GM21515 (cell line): ENCODE data around the gene LTBP1.
"Not testable (repeated sequence)": the region's sequence is repeated elsewhere in the genome, so short reads cannot be mapped to it uniquely, and the experiment has no call there.

Experiments used
- ATAC-seq: cut with Tn5 transposase; IDR thresholded peaks from one replicate; pipeline ENCODE4 v1.9.1; 2021; ENCODE audit not compliant: unreplicated experiment

The LTBP1 gene

GRCh38 chr2:33441235-33441810 is 494.6 kb downstream of the LTBP1 start:
- peak; percentile 73 for ATAC-seq

DNA sequence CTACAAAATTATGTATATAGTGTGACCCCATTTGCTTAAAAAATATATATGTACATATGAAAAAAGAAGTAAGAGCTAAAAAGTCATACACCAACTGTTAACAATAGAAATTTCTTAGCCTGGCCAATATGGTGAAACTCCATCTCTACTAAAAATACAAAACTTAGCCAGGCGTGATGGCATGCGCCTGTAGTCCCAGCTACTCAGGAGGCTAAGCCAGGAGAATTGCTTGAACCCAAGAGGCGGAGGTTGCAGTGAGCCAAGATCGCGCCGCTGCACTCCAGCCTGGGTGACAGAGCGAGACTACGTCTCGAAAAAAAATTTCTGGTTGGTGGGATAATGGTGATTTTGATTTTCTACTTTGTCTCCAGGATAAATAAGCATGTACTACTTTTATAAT is 495.3 kb downstream of the LTBP1 start:
- ATAC-seq = not testable (repeated sequence)

DNA sequence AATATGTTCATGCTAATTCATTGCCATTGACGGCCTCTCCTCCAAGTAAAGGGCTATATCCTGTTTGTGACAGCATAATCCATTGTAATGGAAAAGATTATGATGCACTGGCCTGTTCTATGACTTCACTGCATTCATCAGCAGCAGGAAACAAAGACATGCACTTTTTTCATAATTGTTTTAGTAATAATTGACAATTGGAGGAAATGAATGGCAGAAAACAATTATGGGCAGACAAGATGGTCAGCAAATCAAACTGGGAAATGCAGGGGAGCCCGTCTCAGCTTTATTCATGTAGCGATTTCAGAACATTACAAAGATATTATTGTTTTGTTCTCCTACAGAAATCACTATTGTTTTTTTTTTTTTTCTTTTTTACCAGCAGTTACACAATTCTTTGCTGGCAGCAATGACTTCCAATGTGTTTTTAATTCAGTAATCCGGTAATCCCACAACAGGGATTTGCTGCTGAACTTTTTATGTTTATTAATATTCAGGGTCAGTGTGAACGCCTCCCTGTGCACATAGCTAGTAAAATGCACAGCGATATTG is 495.9 kb downstream of the LTBP1 start:
- no peak for ATAC-seq

- ATAC-seq = no peak
Observed at GRCh38 chr2:33443274-33443829, 496.6 kb downstream of the LTBP1 start.

DNA sequence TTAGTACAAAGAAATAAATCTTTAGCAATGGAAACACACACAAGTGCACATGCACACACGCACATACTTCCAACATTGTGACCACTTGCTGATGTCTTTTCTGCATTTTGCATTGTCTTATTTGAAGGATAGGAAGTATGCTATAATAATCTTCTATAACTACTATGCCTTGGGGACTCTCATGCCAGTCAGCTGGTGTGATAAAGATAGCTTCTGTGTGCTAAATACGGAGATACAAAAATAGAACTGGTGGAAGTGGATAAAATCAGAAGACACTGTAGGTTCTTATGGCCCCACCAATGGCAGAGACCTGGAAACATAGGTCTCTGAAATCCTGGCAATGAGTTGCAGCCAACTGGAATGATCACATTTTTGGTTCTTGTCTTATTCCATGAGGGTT is 498.2 kb downstream of the LTBP1 start:
- ATAC-seq = no peak

GRCh38 chr2:33448220-33448899 is 501.6 kb downstream of the LTBP1 start:
- ATAC-seq = no peak
